HG03103 (cell line): ENCODE results near the gene PTX4.

ENCODE experiments used
- ATAC-seq: cut with Tn5 transposase; IDR thresholded peaks from one replicate; pipeline ENCODE4 v1.9.1; 2021; ENCODE audit warnings: low read depth; ENCODE audit not compliant: unreplicated experiment

The PTX4 gene

DNA sequence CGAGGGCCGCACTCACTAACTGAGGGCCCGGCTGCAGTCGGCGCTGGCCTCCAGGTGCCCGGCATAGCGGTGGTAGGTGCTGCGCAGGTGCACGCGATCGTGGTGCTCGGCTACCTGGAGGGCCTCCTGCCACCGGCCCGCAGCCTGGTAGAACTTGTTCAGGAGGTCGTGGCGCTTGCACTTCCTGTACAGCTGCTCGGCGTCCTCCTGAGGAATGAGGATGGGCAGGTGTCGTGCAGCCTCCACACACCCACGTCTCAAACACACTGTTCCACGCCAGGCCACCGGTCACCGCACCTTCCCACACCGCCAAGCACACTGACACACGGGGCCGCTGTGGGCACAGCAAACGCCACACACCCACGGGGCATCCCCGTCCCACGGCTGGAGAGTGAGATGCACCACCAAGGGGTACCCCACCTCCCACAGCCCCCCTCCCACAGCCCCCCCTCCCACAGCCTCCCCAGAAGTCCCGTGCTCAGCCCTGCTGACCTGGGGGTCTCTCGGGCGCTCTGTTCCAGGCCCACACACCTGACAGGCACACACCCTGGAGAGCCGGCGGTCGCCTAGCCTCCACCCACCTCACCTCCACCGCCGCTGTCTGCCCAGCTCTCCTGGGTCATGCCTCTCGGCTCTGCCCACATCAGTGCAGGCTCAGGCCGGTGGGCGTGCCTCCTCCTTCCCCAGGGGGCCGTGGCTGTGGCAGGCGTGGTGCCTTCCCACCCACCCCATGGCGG is 37.3 kb upstream of the PTX4 start:
- no peak for ATAC-seq

DNA sequence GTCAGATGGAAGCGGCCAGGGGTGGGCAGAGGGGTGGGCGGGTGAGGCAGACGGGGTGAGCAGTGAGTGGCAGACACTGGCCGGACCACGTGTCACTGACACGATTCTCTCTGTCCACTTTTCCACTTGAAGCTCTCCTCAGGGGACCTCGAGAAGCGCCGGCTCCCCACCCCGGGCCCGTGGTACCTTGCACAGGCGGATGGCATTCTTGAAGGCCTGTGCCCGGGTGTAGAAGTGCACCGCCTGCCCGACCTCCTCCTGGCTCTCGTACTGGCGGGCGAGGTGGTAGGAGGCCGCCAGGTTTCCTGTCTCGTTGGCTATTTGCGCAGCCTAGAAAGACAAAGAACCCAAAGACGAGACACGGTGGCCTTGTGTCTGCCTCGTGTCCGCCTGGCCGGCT is 35.6 kb upstream of the PTX4 start:
- ATAC-seq = no peak

DNA sequence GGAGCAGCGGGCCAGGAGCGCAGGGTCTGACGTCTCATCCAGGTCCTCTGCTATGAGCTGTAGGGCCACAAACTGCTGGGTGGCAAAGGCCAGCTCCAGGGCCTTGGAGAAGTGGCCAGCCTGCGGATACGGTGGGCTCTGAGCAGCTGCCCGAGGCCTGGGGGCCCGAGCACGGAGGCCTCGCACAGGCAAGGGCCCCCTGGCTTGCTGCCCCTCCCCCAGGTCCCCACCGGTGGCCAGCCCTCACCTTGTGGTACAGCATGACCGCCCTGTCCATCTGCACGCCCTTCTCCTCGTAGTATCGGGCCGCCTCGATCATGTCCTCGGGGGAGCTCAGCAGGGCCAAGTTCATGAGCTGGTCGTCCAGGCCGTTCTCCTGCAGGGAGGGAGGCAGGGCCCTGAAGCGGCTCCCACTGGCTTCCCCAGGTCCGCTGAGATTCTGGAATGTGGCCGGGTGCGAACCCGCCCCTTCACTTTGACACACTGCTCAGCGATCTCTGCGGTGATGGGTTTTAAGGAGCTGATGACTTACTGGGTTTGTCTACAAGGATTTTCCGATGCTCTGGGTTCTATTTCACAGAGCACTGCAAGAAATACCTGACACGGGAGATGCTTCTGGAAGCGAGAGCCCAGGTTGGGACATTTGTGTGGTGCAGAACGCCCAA is 35.0 kb upstream of the PTX4 start:
- no peak for ATAC-seq

DNA sequence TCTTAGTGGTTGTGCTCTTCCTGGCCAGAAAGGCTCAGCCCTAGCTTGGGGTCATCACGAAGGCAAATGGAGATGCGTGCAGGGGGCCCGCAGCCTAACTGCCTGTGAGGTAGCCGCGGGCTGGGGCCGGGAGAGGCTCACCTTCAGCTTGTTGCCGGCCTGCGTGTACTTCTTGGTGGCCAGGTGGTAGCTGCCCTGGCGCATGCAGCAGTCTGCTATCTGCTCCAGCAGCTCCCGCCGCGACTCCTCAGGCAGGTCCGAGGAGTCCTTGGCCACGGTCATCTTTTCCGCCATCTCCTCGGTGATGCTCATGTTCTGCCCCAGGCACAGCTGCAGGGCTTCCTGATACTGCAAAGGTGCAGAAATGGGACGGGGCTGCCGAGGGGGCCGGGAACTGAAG is 31.7 kb upstream of the PTX4 start:
- ATAC-seq = no peak

DNA sequence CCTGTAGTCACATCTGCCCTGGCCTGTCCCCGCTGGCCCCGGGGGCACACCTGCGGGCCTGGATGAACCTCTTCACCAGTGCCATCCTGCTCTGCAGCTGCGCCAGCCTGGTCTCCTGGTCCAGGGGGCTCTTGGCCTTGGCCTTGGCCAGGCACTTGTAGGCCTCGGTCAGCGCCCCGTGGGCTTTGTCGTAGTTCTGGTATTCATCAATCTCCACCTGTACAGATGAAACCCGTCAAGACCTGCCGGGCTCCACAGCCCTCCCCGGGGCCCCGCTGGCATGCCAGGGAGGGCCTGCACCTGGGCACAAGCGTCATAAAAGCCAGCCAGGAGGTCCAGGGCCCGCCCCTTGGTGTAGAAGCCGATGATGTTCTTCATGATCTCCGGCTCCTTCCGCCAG is 31.1 kb upstream of the PTX4 start:
- ATAC-seq = no peak

DNA sequence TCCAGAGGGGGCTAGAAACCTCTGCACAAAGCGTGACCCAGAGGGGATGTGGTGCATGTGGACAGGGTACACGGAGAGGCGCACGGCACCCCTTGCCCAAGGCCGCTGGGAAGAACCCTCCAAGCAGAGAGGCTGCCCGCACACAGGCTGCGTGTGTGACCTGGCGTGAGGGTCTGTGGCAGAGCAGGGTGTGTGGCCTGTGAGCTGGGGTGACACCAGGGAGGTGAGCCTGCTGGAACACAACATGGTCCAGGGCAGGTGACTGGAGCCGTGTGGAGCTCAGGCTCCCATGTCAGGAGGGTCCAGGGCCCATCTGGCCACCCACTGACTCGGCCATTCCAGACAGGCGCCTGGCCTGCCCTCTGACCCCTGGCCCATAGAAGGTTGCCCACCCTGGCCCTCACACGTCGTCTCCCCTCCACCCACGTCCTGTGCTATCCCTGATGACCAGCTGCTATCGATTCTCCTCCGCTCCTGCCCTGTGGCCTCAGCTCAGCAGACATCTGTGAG is 29.9 kb upstream of the PTX4 start:
- no peak for ATAC-seq

DNA sequence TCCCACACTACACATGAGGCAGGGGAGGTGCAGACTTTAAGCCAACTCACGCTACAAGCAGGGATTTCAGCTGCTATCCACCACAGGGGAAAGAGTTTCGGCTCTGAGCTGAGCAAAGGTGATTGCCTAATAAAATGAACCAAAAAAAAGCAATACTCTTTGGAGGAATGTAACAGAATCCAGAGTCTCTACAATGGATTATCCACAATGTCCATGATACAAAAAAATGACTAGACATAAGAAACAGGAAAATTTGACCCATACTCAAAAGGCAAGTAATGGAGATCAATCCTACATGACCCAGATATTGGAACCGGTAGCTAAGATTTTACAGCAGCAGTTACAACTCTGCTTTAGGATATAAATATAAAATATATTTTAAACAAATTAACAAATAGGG is 25.8 kb upstream of the PTX4 start:
- no peak for ATAC-seq

DNA sequence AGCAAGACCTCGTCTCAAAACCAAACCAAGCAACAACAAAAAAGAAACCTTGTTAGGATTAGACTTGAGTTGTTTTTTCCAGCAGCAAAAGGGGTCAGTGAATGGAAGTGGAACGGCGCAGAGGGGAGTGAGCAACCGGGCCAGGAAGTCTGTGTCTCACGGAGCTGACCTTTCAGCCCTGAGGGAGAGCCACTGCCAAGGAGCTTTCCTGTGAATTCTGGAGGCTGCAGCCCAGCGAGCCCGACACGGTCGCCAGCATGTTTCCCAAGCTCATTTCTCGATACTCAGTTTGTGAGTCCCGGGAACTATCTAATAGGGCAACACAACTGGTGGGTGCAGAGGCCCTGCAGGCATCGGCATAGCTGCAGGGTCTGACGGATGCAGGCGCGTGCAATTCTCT is 24.0 kb upstream of the PTX4 start:
- ATAC-seq = no peak

DNA sequence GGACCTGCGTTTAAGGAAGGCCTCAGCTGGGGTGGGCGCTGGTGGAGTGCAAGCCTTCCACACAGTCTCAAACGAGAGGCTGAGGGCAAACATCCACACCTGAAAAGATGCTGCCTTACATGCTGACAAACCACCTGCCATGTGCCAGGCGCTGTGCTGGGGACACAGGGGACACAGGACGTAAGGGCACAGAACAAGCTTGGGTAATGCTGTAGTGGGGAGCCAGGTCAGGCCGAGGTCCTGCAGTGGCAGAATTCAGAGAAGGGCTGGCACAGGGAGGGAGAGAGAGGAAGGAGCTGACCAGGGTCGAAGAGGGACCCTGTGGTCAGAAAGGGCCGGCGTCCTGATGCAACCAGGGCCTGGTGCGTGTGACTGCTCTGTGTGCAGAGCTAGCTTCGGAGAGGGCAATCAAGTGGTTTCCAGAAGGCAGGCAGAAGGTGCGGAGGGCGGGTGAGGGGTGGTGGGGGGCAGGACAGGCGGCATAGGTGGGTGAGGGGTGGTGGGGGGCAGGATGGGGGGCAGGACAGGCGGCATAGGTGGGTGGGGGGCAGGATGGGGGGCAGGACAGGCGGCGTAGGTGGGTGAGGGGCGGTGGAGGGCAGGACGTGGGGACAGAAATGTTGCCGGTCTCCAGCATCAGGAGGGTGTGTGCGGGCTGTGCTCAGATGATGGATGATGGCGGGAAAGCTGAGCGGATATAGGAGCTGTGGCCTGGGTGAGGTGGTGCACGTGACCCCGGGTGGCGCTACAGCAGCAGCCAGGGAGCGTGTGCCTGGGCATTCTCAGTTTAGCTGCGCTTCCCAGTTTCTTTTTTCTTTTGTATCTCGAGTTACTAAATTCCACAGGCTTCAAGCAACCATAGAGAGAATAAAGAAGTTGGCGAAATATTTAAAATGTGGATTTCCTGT is 23.2 kb upstream of the PTX4 start:
- no peak for ATAC-seq

DNA sequence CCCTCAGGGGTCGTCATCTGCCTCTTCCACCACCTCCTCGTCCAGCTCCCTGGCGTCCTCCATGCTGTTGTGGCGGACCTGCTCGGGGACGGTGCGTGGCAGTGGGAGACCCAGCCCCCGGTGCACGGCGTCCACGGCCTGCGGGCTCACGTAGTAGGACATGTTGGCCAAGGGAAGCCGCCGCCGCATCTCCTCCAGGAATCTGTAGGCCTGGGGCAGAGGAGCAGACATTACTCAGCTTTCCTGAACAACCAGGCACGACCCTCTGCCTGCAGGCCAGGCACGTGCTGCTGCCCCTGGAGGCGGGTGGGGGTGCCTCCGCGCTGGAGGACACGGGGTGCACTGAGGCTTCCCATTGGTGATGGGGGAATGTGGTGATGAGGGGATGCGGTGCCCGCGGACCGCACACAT is 22.2 kb upstream of the PTX4 start:
- no peak for ATAC-seq

DNA sequence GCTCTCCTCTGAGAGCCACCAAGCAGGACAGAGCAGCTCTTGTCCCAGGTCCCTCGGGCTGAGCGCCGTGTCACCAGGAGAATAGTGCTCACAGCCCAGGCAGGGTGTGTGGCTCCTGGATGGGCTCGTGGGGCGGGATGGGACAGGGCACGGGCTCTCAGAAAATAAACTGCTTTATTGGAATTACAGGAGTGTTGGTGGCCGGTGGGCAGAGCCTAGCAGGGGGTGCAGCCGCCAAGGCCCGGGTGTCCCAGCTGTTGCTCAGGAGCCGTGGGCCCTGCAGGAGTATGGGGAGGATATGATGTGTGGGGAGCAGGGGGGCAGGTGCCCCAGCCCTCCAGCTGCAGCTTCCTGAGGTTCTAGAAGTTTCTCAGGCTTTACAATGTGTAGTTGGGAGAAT is 21.5 kb upstream of the PTX4 start:
- ATAC-seq = no peak

DNA sequence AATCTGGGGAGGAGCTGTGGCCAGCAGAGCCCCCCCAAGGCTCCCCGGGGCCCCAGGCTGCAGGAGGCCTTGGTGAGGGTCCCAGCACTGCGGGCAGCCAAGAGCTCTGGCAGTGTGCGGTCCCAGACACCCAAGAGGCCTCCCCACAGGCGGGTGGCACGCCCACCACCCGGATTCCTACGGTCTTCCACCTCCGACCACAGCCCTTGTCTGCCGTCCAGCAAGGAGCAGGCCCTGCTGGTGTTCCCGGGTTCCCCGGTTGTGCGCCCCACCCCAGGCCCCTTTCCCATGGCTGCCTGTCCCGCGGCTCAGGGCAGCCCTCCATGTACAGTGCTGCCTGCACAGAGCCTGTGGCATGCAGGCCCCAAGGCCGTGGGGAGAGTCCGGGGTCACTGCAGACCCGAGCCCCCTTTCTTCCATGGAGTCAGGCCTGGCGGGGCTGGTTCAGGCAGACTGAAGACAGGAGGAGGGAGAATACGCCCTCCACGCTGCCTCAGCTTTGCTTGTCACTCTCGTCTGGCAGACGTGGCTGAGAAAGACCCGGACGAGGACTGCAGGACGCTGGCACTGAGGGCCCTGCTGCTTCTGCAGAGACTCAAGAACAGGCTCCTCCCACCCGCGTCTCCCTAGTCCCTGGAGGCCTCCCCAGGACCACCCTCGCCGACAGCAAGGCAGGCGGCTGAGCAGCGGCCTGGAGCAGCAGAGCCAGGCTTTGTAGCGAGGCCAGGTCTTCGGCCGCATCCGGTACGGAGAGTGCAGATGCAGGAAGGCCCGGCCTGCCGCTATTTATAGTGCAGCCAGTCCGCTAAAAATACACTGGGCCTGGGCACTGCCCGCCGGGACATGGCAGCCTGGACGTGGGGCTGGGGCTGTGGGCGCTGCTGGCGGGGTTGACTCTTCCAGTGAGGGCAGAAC is 20.8 kb upstream of the PTX4 start:
- no peak for ATAC-seq

DNA sequence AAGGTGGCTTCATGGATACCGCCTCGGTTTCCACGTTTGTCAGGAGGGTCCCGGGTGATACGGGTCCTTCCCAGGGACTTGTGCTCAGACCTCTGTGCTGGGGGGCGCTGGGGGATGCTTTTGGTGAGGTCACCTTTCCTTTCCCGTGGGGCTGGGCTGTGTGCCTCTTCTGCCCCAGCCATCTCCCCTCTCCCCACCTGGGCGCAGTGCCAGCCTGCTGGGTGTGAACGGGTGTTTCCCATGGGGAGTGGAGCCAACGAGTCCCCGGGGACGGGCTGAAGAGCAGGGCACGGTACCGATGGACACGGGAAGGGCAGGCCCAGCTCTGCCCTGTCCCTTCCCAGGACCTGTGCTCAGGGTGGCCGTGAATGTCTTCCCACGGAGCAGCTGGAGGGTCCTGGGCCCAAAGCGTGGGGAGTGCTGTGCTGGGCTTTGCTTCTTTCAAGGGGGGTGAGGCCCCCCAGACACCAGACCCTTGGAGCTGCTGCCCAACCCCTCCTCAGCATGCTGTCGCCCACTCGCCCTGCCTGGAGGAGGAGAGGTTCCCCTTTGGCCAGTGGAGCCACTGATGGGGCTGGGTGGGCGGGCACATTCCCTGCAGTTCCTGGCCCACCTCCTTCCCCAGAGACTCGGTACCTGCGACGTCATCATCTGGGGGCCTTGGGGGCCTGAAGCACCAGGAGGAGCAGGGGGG is 19.9 kb upstream of the PTX4 start:
- ATAC-seq = no peak

DNA sequence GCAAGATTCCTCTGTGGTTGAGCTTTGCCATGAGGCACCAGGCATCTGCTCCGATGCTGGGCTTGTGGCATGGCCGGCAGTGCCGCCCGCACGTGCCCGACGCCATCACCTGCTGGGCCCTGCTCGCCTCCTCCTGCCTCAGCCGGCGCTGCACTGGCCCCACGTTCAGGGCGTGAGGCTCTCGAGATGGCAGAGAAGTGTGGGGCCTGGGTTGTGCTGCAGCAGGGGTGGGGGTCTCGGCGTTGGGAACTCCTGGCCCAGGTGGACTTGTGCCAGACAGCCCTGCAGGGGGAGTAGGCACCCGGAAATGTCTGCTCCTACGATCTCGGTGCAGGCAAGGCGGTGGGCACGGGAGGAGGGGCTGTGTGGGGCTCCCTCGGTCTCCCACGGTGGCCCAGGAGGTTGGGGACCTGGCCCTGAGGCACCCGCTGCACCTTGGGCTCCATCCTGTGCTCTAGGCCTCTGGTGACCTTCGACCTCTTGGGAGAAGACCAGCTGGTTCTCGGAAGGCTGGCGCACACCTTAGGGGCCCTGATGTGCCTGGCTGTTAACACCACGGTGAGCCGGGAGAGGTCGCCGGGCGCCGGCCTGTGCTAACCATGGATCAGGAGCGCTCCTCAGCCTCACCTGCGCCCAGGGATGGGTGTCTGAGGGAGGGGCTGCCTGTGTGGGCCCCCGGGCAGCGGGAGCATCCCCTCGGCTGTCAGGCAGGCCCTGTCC is 17.9 kb upstream of the PTX4 start:
- ATAC-seq = no peak

DNA sequence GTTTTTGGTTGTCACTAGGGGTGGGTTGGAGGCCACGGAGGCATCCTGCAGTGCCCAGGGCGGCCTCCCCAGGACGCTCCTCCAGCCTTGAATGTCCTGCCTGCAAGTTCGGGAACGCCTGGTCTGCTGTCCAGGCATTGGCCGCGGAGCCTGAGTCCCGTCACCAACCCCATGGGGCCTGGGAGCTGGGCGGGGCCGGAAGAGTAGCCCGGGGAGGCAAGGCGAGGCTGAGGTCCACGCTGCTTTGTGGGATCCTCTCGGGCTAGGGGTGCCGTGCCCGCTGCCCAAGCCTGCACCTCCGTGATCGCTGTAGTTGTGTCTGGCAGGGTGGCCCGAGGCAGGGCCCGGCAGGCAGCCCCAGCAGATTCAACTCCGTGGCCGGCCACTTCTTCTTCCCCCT is 17.2 kb upstream of the PTX4 start:
- ATAC-seq = no peak

DNA sequence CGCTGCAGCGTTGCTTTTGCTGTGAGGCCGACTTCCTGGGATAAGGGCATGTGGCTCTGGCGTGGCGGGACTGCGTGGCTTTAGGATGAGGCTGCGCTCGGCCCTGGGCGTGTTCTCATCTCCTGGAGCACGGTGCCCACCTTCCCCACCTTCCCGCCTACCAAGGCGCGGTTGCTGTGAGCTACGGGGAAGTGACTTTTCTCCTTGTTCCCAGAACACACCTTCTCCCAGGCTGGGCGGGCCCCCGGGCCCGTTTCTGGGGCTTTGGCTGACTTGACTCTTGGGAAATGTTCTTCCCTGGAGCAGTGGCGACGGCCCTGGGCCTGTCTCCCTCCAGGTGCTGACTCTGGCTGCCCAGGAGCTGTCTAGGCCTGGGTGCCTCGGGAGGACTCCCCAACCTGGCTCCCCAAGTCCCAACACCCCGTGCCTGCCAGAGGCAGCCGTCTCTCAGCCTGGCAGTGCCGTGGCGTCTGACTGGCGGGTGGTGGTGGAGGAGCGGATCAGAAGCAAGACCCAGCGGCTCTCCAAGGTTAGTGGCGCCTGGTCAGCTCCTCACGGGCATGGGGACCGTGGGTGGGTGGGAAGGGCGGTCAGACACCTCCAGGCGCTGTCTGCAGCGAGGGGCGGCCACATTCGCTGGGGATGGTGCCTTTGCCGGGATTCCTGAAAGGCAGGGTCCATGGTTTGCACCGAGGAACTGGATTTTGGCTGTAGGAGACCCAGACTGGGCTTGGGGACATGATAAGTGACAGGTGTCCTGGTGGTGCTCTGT is 16.5 kb upstream of the PTX4 start:
- ATAC-seq = no peak

DNA sequence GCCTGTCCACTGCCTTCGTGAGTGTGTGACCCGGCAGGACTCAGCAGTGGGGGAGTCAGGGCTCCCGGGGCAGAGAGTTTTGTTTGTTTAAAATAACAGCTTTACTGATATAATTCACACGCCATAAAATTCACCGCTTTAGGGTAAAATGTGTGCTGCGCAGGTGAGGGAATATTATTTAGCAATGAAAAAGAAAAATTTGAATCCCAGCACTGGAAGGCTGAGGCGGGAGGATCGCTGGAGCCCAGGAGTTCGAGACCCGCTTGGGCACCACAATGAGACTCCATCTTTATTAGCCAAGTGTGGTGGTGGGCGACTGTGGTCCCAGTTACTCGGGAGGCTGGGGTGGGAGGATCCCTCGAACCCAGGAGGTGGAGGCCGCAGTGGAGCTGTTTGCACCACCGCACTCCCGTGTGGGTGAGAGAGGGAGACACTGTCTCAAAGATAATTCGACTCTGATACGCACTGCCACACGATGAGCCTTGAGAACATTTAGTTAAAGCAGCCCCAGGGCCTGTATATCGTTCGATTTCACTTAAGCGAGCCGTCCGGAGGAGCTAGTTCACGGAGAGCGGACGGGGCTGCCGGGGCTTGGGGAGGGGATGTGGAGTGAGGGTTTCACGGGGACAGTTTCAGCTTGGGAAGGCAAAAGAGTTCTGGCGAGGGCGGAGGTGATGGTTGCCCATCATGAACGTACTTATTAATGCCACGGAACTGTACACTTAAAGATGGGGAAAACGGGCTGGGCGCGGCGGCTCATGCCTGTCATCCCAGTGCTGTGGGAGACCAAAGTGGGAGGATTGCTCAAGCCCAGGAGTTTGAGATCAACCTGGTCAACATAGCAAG is 14.6 kb upstream of the PTX4 start:
- ATAC-seq = no peak
